ENCODE data around the gene SWAP70. TPM values are rescaled to one million over a fixed set of nuclear protein-coding genes. Genes with fewer than 3 reads are reported as not detected.

The SWAP70 gene
- total RNA-seq, 2 donors from 2014 or later = 15.7 to 21.9 TPM

- intact Hi-C loops (cut with DNase I, micrococcal nuclease) = no loop called here
- ATAC-seq (no peak), DNase-seq (no peak)
Observed at GRCh38 chr11:9783986-9784385, 120.1 kb downstream of the SWAP70 start.

GRCh38 chr11:9784602-9785315, 120.9 kb downstream of the SWAP70 start:
- ATAC-seq = no peak
- no peak for DNase-seq
- intact Hi-C loops (cut with DNase I, micrococcal nuclease) = no loop called here

DNA sequence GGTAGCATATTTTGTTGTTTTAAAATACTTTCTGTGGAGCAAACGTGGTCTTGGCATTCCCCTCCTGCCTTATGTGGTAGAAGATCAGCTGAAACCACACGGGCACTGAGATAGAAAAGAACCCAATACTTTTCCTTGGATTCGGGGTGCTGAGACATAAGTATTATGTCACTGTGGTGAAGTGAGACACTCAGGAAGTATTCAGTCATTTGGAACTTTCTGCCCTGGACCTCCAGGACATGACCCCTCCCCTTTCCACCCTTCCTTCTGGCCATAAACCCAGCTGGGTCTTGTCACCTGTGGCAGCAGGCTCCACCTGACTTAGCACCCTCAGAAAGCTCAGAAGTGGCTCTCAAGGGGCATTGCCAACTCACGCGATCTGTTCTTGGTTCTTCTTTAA, 123.4 kb downstream of the SWAP70 start:
- ATAC-seq (no peak), DNase-seq (no peak)
- intact Hi-C loops (cut with DNase I, micrococcal nuclease) = no loop called here

GRCh38 chr11:9787981-9788521, 124.2 kb downstream of the SWAP70 start:
- ATAC-seq = no peak
- DNase-seq = no peak
- intact Hi-C loops (cut with DNase I, micrococcal nuclease) = no loop called here

GRCh38 chr11:9789910-9790309, 126.0 kb downstream of the SWAP70 start:
- intact Hi-C loops (cut with DNase I, micrococcal nuclease) = no loop called here
- DNase-seq (no peak), ATAC-seq (no peak)

DNA sequence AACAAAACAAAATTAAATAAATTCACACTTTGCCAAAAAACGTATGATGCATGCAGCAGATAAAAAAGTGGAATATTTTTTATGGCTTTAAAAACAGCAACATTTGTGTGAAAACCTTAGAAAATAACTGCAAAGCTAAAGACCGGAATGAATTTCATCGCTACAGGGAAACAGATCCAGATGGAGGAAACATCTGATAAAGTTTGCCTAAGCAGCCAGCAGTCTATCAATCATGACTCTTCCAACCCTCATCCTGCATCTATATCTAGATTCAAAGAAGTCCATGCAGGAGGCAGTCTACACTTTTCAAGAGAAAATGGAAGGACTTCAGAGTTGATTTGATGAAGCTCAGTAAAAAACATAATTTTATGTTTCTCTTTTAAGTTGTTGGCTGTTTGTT, 126.8 kb downstream of the SWAP70 start:
- ATAC-seq (no peak), DNase-seq (no peak)
- intact Hi-C loops (cut with DNase I, micrococcal nuclease) = no loop called here

GRCh38 chr11:9796266-9796665, 132.4 kb downstream of the SWAP70 start:
- intact Hi-C loops (cut with DNase I, micrococcal nuclease) = no loop called here
- DNase-seq (no peak), ATAC-seq (no peak)

DNA sequence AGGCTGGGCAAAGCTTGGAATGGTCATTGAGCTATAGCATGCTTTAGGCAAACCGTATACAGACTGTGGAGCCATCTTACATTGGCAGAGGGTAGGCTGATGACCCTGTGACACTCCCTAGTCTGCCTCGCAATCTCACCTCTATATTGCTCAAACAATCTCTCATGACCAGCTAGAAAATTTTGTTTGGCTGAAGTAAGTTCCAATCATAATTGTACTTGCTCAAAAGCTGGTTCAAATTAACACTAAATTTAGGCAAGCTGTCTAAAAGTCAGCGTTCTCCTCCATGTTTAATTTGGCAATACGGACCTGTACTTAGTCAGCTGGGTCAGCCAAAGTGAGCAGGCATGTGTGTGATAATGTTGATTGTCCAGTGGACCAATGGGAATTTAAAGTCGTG, 133.0 kb downstream of the SWAP70 start:
- intact Hi-C loops (cut with DNase I, micrococcal nuclease) = no loop called here
- ATAC-seq (no peak), DNase-seq (no peak)

DNA sequence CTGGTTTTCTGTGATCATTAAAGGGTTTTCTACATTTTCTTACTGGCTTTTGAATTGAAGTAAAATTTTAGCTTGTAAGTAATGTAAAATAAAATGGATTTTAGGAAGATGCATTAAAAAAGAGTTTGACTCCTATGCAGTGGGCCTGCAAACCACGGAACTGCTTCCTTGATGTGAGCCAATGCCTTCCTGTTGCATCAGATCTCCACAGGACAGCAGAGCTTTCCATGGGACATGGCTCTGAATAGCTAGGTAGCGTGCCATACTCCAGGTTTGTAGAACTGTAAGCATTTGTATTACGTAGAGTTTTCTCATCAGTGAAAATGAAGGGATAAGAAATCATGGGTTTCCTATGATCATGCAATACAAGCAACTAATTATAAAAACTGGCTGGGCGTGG, 133.4 kb downstream of the SWAP70 start:
- intact Hi-C loops (cut with DNase I, micrococcal nuclease) = no loop called here
- DNase-seq = no peak
- ATAC-seq = no peak

DNA sequence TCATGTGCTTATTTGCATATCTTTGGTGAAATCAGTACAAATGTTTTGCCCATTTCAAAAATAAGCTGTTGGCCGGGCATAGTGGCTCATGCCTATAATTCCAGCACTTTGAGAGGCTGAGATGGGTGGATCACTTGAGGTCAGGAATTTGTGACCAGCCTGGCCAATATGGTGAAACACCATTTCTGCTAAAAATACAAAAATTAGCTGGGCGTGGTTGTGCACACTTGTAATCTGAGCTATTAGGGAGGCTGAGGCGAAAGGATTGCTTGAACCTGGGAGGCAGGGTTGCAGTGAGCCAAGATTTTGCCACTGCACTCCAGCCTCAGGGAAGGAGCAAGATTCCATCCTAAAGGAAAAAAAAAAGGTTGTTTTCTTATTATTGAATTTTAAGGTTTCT, 136.0 kb downstream of the SWAP70 start:
- intact Hi-C loops (cut with DNase I, micrococcal nuclease) = no loop called here
- ATAC-seq (no peak), DNase-seq (no peak)

GRCh38 chr11:9802291-9802861, 138.5 kb downstream of the SWAP70 start:
- DNase-seq = no peak
- ATAC-seq = no peak
- intact Hi-C loops (cut with DNase I, micrococcal nuclease) = no loop called here

Other genes starting within 250 kb of the SWAP70 start
- 10 to 100 TPM; 23.5 to 26.4 TPM for gene ZNF143, start 203.1 kb upstream of the SWAP70 start, total RNA-seq
- gene WEE1, start 90.4 kb upstream of the SWAP70 start, total RNA-seq = 10 to 100 TPM; 16.1 to 23.9 TPM

Data from left colon (tissue), 2 donors.